Fibroblast of lung (primary cell): ENCODE results near the gene SGK2.
"Not testable (repeated sequence)": the region's sequence is repeated elsewhere in the genome, so short reads cannot be mapped to it uniquely, and the experiment has no call there.

Source experiments
- EZH2 ChIP-seq: IDR thresholded peaks from 2 replicates; pipeline ENCODE4 v1.5.1; 2012; ENCODE audit warnings: low read length, control low read depth, mild to moderate bottlenecking; ENCODE audit errors: missing control alignments
- TF ChIP-seq, protein P1 (sequence below), 2 donors: IDR thresholded peaks in 1 of 2; conservative IDR thresholded peaks in 1 of 2; 1 replicate in 1 of 2; 2 replicates in 1 of 2; pipeline ENCODE4 v1.5.1; 2011 to 2012; ENCODE audit warnings: low read length in 2 of 2, control low read depth in 1 of 2, inconsistent platforms in 1 of 2, low read depth in 1 of 2, mild to moderate bottlenecking in 1 of 2

- TF ChIP-seq, protein P1, sequence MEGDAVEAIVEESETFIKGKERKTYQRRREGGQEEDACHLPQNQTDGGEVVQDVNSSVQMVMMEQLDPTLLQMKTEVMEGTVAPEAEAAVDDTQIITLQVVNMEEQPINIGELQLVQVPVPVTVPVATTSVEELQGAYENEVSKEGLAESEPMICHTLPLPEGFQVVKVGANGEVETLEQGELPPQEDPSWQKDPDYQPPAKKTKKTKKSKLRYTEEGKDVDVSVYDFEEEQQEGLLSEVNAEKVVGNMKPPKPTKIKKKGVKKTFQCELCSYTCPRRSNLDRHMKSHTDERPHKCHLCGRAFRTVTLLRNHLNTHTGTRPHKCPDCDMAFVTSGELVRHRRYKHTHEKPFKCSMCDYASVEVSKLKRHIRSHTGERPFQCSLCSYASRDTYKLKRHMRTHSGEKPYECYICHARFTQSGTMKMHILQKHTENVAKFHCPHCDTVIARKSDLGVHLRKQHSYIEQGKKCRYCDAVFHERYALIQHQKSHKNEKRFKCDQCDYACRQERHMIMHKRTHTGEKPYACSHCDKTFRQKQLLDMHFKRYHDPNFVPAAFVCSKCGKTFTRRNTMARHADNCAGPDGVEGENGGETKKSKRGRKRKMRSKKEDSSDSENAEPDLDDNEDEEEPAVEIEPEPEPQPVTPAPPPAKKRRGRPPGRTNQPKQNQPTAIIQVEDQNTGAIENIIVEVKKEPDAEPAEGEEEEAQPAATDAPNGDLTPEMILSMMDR (conservative IDR thresholded peaks at IDR 0.05 in 1 of 2, IDR thresholded peaks at IDR 0.05 in 1 of 2; ENCODE audit: low read depth in 1 of 2, low read length in 2 of 2): not testable (repeated sequence)
- not testable (repeated sequence) for TF ChIP-seq EZH2
Measured at GRCh38 chr20:43588526-43588925, 29.7 kb downstream of the SGK2 start.
